Hepatocyte (in vitro differentiated cells): ENCODE data around the gene KARS1. TPM values are rescaled to one million over a fixed set of nuclear protein-coding genes. Genes with fewer than 3 reads are reported as not detected.

Experiments used
- DNase-seq: peaks from one replicate; pipeline ENCODE4 v3.0.0-alpha.2; 2016; ENCODE audit warnings: low spot score
- H2AFZ ChIP-seq: fragments of 200-600 bp; sonication (generic); 2 replicates; pipeline ENCODE4 v1.6.0; 2016; ENCODE audit warnings: antibody characterized with exemption, mild to moderate bottlenecking
- H3K27ac ChIP-seq: fragments of 200-600 bp; sonication (generic); 2 replicates; pipeline ENCODE4 v1.5.1; 2016; ENCODE audit warnings: mild to moderate bottlenecking
- H3K27me3 ChIP-seq: fragments of 200-600 bp; sonication (generic); 2 replicates; pipeline ENCODE4 v1.6.1; 2016
- H3K36me3 ChIP-seq: fragments of 200-600 bp; sonication (generic); replicated peaks from 2 replicates; pipeline ENCODE4 v1.5.1; 2016; ENCODE audit warnings: low read depth; ENCODE audit not compliant: insufficient read depth
- H3K4me1 ChIP-seq: fragments of 200-600 bp; sonication (generic); 2 replicates; pipeline ENCODE4 v1.5.1; 2016; ENCODE audit warnings: mild to moderate bottlenecking, moderate library complexity; ENCODE audit not compliant: insufficient read depth
- H3K4me2 ChIP-seq: fragments of 200-600 bp; sonication (generic); 2 replicates; pipeline ENCODE4 v1.6.0; 2016
- H3K4me3 ChIP-seq: fragments of 200-600 bp; sonication (generic); 2 replicates; pipeline ENCODE4 v1.5.1; 2016; ENCODE audit warnings: mild to moderate bottlenecking
- H3K79me2 ChIP-seq: fragments of 200-600 bp; sonication (generic); 2 replicates; pipeline ENCODE4 v1.6.0; 2017; ENCODE audit warnings: mild to moderate bottlenecking
- H3K9me2 ChIP-seq: fragments of 200-600 bp; sonication (generic); replicated peaks from 2 replicates; pipeline ENCODE4 v1.6.0; 2017; ENCODE audit warnings: mild to moderate bottlenecking; ENCODE audit not compliant: insufficient read depth
- H3K9me3 ChIP-seq: fragments of 200-600 bp; sonication (generic); 2 replicates; pipeline ENCODE4 v1.5.1; 2016; ENCODE audit warnings: low read depth, mild to moderate bottlenecking
- H4K20me1 ChIP-seq: fragments of 200-600 bp; sonication (generic); 2 replicates; pipeline ENCODE4 v1.6.0; 2016; ENCODE audit warnings: mild to moderate bottlenecking; ENCODE audit not compliant: insufficient read depth, poor library complexity, severe bottlenecking
- CTCF ChIP-seq: fragments of 200-600 bp; sonication (generic); IDR thresholded peaks from 2 replicates; pipeline ENCODE4 v1.5.1; 2016; ENCODE audit warnings: antibody characterized with exemption, mild to moderate bottlenecking; ENCODE audit not compliant: poor library complexity
- EZH2 ChIP-seq: fragments of 200-600 bp; sonication (generic); IDR thresholded peaks from 2 replicates; pipeline ENCODE4 v1.6.1; 2016; ENCODE audit warnings: antibody characterized with exemption, mild to moderate bottlenecking, borderline replicate concordance
- EZH2phosphoT487 ChIP-seq: fragments of 200-600 bp; sonication (generic); IDR thresholded peaks from one replicate; pipeline ENCODE4 v1.6.1; 2018; ENCODE audit warnings: antibody characterized with exemption, mild to moderate bottlenecking, low read depth, moderate library complexity; ENCODE audit not compliant: unreplicated experiment, severe bottlenecking
- WGBS: methylation state at CpG from one replicate; pipeline ENCODE4 v1.1.6; 2016; ENCODE audit warnings: low lambda C conversion rate; ENCODE audit errors: missing lambda C conversion rate; 5-methylcytosine and 5-hydroxymethylcytosine counted together
- polyA plus RNA-seq: library from polyadenylated mRNA; unstranded; fragments of >200 nt; fragmentation: Nextera tagmentation; extraction: Ambion mirVana; gene quantifications from 2 replicates; pipeline ENCODE4 v1.2.1, GENCODE V29; 2016
- total RNA-seq: library from RNA; depleted of rRNA; stranded (reverse); fragments of >200 nt; gene quantifications from 2 replicates; pipeline ENCODE4 v1.2.3, GENCODE V29; 2014

Gene KARS1
- total and polyA plus RNA-seq, 2 experiments from 2014 or later, result 112 to 120 TPM

- Histone ChIP-seq H3K4me3 (peak within 1 kb of the TSS; percentile 34), H3K36me3 (no peaks in the 10 kb centered on the region), H3K9me2 (no peaks in the 10 kb centered on the region), H3K4me2 (peak within 1 kb of the TSS; percentile 90), H4K20me1 (no peaks in the 10 kb centered on the region), H3K27me3 (no peaks in the 10 kb centered on the region), H2AFZ (peak within 1 kb of the TSS; percentile 63), H3K79me2 (peaks cover 15% of the 10 kb centered on the region), H3K9me3 (no peaks in the 10 kb centered on the region), H3K4me1 (peaks cover 20% of the 10 kb centered on the region), H3K27ac (peak within 1 kb of the TSS; percentile 91)
- DNase-seq, result peak; percentile 99
- 4% methylated on average over 62 of the region's 62 CpGs for WGBS
- no peak for TF ChIP-seq CTCF
- no peak for TF ChIP-seq EZH2phosphoT487
- no peak for TF ChIP-seq EZH2
Observed at GRCh38 chr16:75622761-75623605, 24.5 kb downstream of the KARS1 start, which contains the start of gene ADAT1. Gene ADAT1, minus strand, starts transcription at chr16:75623281. Its CDS starts 2,482 bp downstream, at chr16:75620799.

- Histone ChIP-seq H3K36me3 (no peaks in the 10 kb centered on the region), H3K4me1 (peaks cover 19% of the 10 kb centered on the region), H2AFZ (no peak overlapping the region), H3K27me3 (no peaks in the 10 kb centered on the region), H3K4me3 (no peak overlapping the region), H3K4me2 (peak overlapping the region; percentile 90), H3K79me2 (peaks cover 15% of the 10 kb centered on the region), H3K9me2 (no peaks in the 10 kb centered on the region), H4K20me1 (no peaks in the 10 kb centered on the region), H3K9me3 (no peaks in the 10 kb centered on the region), H3K27ac (no peak overlapping the region)
- TF ChIP-seq EZH2 (no peak), EZH2phosphoT487 (no peak), CTCF (peak; percentile 63)
- DNase-seq, result peak; percentile 58
- WGBS, result 23% methylated on average over 2 of the region's 2 CpGs
Observed at GRCh38 chr16:75621170-75621477, 26.3 kb downstream of the KARS1 start.

- Histone ChIP-seq H3K27me3 (no peaks in the 10 kb centered on the region), H4K20me1 (no peaks in the 10 kb centered on the region), H3K27ac (no peak overlapping the region), H3K79me2 (peaks cover 15% of the 10 kb centered on the region), H3K9me2 (no peaks in the 10 kb centered on the region), H3K4me1 (peaks cover 14% of the 10 kb centered on the region), H3K4me2 (peak overlapping the region; percentile 34), H2AFZ (no peak overlapping the region), H3K36me3 (no peaks in the 10 kb centered on the region), H3K4me3 (no peak overlapping the region), H3K9me3 (no peaks in the 10 kb centered on the region)
- 94% methylated on average over 20 of the region's 20 CpGs for WGBS
- TF ChIP-seq EZH2phosphoT487, result no peak
- TF ChIP-seq EZH2, result no peak
- TF ChIP-seq CTCF, result no peak
- no peak for DNase-seq
Observed at GRCh38 chr16:75620326-75621169, 26.9 kb downstream of the KARS1 start.
